Peyer's patch (tissue), 4 donors: ENCODE measurements around the gene KIF6. TPM values are rescaled to one million over a fixed set of nuclear protein-coding genes. Genes with fewer than 3 reads are reported as not detected.

Experiments
- DNase-seq, 3 donors: peaks; one replicate each; pipeline ENCODE4 v3.0.0-alpha.2; 2017 to 2019
- H3K27ac ChIP-seq, 4 donors: fragments of 200-600 bp; sonication (generic); one replicate each; pipeline ENCODE4 v1.5.1; 2016 to 2019
- H3K27me3 ChIP-seq, 2 donors: fragments of 200-600 bp; sonication (generic); one replicate each; pipeline ENCODE4 v1.5.1; 2019
- H3K36me3 ChIP-seq, 3 donors: fragments of 200-600 bp; sonication (generic); one replicate each; pipeline ENCODE4 v1.5.1; 2016 to 2019
- H3K4me1 ChIP-seq, 4 donors: fragments of 200-600 bp; sonication (generic); one replicate each; pipeline ENCODE4 v1.5.1; 2016 to 2019
- H3K4me3 ChIP-seq, 4 donors: fragments of 200-600 bp; sonication (generic); 1 replicate in 3 of 4; 2 replicates in 1 of 4; pipeline ENCODE4 v1.5.1; 2016 to 2019; ENCODE audit warnings: mild to moderate bottlenecking in 1 of 4
- H3K9me3 ChIP-seq, 4 donors: fragments of 200-600 bp; sonication (generic); one replicate each; pipeline ENCODE4 v1.5.1; 2016 to 2019; ENCODE audit warnings: mild to moderate bottlenecking in 1 of 4
- CTCF ChIP-seq, 6 experiments: fragments of 450-650 bp in 4 of 6; fragments of 200-600 bp in 2 of 6; sonication (generic) in 1 of 6; IDR thresholded peaks; one replicate each; pipeline ENCODE4 v1.5.1; 2017 to 2019; ENCODE audit warnings: antibody characterized with exemption in 6 of 6, mild to moderate bottlenecking in 3 of 6, moderate library complexity in 1 of 6
- POLR2A ChIP-seq, 2 donors: fragments of 450-650 bp; IDR thresholded peaks; one replicate each; pipeline ENCODE4 v1.5.1; 2017; ENCODE audit warnings: antibody characterized with exemption in 2 of 2, mild to moderate bottlenecking in 2 of 2, moderate library complexity in 2 of 2
- total RNA-seq, 4 donors: library from RNA; depleted of rRNA; stranded (reverse); fragments of >200 nt; gene quantifications; one replicate each; pipeline ENCODE4 v1.1.0, GENCODE V29; 2016

The KIF6 gene
- total RNA-seq, 4 donors from 2014 or later, result 0.83 TPM; not detected in 3

DNA sequence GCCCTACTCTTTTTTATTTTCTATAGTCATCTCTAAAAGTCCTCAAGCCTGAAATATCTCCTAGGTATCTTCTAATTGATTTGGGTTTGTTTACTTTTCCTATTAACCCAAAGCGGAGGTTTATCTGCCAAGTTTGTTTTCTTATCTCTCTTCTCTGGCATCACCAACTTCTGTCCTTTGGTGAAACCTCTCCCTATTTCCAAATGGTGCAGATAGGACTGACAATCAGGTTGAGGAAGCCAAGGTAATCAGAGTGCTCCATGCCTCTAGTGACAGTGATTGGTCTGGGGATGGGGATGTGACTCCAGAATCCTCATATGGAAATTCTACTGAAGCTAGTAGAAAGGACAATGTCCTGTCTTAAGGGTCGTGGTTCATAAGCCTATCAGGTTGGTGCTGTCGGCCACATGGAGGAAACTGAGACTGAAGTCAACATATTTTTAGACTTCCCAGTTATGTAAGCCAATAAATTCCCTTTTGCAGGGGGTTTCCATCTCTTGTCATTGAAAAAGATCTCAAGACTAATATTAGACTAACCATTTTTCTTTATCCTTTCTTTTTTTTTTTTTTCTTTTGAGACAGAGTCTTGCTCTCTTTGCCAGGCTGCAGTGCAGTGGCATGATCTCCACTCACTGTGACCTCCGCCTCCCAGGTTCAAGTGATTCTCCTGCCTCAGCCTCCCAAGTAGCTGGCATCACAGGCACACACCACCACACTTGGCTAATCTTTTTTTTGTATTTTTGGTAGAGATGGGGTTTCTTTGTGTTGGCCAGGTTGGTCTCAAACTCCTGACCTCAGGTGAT is 28.0 kb downstream of the KIF6 start:
- H3K27ac ChIP-seq, result no peak overlapping the region

DNA sequence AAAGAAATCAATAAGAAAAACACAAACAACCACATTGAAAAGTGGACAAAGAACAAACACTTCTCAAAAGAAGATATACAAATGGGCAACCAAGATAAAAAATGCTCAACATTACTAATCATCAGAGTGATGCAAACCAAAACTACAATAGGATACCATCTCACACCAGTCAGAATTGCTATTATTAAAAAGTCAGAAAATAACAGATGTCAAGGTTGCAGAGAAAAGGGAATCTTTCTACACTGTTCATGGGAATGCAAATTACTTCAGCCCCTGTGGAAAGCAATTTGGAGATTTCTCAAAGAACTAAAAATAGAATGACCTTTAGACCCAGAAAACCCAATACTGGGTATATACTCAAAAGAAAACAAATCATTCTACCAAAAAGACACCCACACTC is 29.8 kb downstream of the KIF6 start:
- no peak for DNase-seq
- no peak for TF ChIP-seq CTCF (IDR thresholded peaks at IDR 0.05)
- H3K4me3 ChIP-seq, result no peak overlapping the region
- no peaks in the 10 kb centered on the region for H3K27me3 ChIP-seq
- no peaks in the 10 kb centered on the region for H3K9me3 ChIP-seq
- H3K36me3 ChIP-seq, result no peaks in the 10 kb centered on the region
- H3K27ac ChIP-seq, result no peak overlapping the region
- no peaks in the 10 kb centered on the region for H3K4me1 ChIP-seq

More for the DNA sequence above, 28.0 kb downstream of the KIF6 start:
- Histone ChIP-seq H3K36me3 (no peaks in the 10 kb centered on the region), H3K9me3 (no peaks in the 10 kb centered on the region), H3K4me1 (no peaks in the 10 kb centered on the region), H3K27me3 (no peaks in the 10 kb centered on the region), H3K4me3 (no peak overlapping the region)
- DNase-seq, result no peak
- TF ChIP-seq POLR2A (IDR thresholded peaks at IDR 0.05), result no peak
- no peak for TF ChIP-seq CTCF (IDR thresholded peaks at IDR 0.05)

- no peaks in the 10 kb centered on the region for H3K36me3 ChIP-seq
- TF ChIP-seq CTCF (IDR thresholded peaks at IDR 0.05) (no peak), POLR2A (IDR thresholded peaks at IDR 0.05) (no peak)
- no peak overlapping the region for H3K4me3 ChIP-seq
- H3K27me3 ChIP-seq, result no peaks in the 10 kb centered on the region
- H3K4me1 ChIP-seq, result no peaks in the 10 kb centered on the region
- no peak overlapping the region for H3K27ac ChIP-seq
- no peaks in the 10 kb centered on the region for H3K9me3 ChIP-seq
- no peak for DNase-seq
Observed at GRCh38 chr6:39693206-39693605, 32.0 kb downstream of the KIF6 start.

- no peak for DNase-seq
- Histone ChIP-seq H3K36me3 (no peaks in the 10 kb centered on the region), H3K27ac (no peak overlapping the region), H3K4me3 (no peak overlapping the region), H3K9me3 (no peaks in the 10 kb centered on the region), H3K27me3 (no peaks in the 10 kb centered on the region), H3K4me1 (no peaks in the 10 kb centered on the region)
- TF ChIP-seq POLR2A (IDR thresholded peaks at IDR 0.05) (no peak), CTCF (IDR thresholded peaks at IDR 0.05) (no peak)
Observed at GRCh38 chr6:39688494-39688893, 36.7 kb downstream of the KIF6 start.

GRCh38 chr6:39686976-39687375 is 38.2 kb downstream of the KIF6 start:
- Histone ChIP-seq H3K9me3 (no peaks in the 10 kb centered on the region), H3K27ac (no peak overlapping the region), H3K4me3 (no peak overlapping the region), H3K36me3 (no peaks in the 10 kb centered on the region), H3K27me3 (no peaks in the 10 kb centered on the region), H3K4me1 (no peaks in the 10 kb centered on the region)
- no peak for DNase-seq
- TF ChIP-seq CTCF (IDR thresholded peaks at IDR 0.05) (no peak), POLR2A (IDR thresholded peaks at IDR 0.05) (no peak)
